ENCODE data around the gene CEP95.

GRCh38 chr17:64520359-64520758 is 13.6 kb downstream of the CEP95 start:
- TF ChIP-seq, protein P1, sequence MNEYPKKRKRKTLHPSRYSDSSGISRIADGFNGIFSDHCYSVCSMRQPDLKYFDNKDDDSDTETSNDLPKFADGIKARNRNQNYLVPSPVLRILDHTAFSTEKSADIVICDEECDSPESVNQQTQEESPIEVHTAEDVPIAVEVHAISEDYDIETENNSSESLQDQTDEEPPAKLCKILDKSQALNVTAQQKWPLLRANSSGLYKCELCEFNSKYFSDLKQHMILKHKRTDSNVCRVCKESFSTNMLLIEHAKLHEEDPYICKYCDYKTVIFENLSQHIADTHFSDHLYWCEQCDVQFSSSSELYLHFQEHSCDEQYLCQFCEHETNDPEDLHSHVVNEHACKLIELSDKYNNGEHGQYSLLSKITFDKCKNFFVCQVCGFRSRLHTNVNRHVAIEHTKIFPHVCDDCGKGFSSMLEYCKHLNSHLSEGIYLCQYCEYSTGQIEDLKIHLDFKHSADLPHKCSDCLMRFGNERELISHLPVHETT (tag by site-specific recombination; IDR thresholded peaks at IDR 0.05): no peak
- TF ChIP-seq ZNF423 (tag by site-specific recombination; IDR thresholded peaks at IDR 0.05) (no peak), ZNF404 (tag by site-specific recombination; IDR thresholded peaks at IDR 0.05) (no peak), ZNF274 (IDR thresholded peaks at IDR 0.05; ENCODE audit: low read length) (no peak), ZNF274 (tag by site-specific recombination; IDR thresholded peaks at IDR 0.05; ENCODE audit: borderline replicate concordance) (no peak), ZNF449 (tag by site-specific recombination; IDR thresholded peaks at IDR 0.05) (no peak), CTCF (tag by site-specific recombination; IDR thresholded peaks at IDR 0.05) (no peak), ZNF510 (tag by site-specific recombination; IDR thresholded peaks at IDR 0.05; ENCODE audit: insufficient replicate concordance) (no peak), ZNF76 (tag by site-specific recombination; IDR thresholded peaks at IDR 0.05; ENCODE audit: borderline replicate concordance, low read depth) (no peak), YY1 (tag by site-specific recombination; IDR thresholded peaks at IDR 0.05) (no peak), ZNF19 (tag by site-specific recombination; IDR thresholded peaks at IDR 0.05; ENCODE audit: low read depth) (no peak)
